Suprapubic skin (tissue), 3 donors: Measurements from ENCODE around the gene PRELID1.

ENCODE experiments used
- EP300 ChIP-seq: sonication (generic); formaldehyde crosslinking; IDR thresholded peaks from one replicate; pipeline ENCODE4 v1.6.1; 2017; ENCODE audit warnings: antibody characterized with exemption
- TF ChIP-seq, protein P1 (sequence below), 2 donors: fragments of 200-600 bp in 1 of 2; fragments of 450-650 bp in 1 of 2; sonication (generic) in 1 of 2; IDR thresholded peaks; one replicate each; pipeline ENCODE4 v1.5.1; 2016 to 2019; ENCODE audit warnings: antibody characterized with exemption in 2 of 2, mild to moderate bottlenecking in 1 of 2, moderate library complexity in 1 of 2

DNA sequence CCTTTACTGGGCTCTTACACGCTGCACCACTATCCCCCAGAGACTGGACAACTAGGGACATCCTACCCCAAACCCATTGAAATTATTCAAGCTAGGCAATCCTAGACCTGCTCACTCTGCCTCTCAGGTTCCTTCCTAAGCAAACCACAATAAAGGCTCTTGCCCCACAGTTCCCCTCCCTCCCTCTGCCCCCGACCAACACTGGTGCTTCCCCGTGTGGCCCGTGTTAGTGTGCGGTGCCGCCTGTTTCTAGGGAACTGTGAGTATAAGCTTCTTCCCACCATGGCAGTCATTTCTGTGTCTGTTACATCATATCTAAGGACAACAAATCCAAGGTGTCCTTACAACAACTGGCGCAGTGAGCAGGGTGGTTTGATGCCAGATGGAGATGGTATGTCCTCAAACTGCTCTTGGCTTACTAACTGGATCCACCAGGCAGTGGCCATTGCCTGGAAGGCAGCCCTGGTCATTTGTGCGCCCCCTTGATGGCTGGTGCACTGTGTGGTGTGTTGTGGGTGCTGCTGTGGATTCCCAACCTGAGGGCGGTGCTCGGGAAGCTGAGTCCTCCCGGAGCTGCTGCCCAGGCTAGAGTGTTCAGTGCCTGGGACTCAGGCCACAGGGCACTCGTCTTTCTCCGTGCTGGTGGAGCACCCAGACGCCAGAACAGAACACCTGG, 16.5 kb downstream of the PRELID1 start:
- TF ChIP-seq, protein P1, sequence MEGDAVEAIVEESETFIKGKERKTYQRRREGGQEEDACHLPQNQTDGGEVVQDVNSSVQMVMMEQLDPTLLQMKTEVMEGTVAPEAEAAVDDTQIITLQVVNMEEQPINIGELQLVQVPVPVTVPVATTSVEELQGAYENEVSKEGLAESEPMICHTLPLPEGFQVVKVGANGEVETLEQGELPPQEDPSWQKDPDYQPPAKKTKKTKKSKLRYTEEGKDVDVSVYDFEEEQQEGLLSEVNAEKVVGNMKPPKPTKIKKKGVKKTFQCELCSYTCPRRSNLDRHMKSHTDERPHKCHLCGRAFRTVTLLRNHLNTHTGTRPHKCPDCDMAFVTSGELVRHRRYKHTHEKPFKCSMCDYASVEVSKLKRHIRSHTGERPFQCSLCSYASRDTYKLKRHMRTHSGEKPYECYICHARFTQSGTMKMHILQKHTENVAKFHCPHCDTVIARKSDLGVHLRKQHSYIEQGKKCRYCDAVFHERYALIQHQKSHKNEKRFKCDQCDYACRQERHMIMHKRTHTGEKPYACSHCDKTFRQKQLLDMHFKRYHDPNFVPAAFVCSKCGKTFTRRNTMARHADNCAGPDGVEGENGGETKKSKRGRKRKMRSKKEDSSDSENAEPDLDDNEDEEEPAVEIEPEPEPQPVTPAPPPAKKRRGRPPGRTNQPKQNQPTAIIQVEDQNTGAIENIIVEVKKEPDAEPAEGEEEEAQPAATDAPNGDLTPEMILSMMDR (IDR thresholded peaks at IDR 0.05) = no peak
- TF ChIP-seq EP300 = no peak
